ENCODE results near the gene CYCS. TPM values are rescaled to one million over a fixed set of nuclear protein-coding genes. Genes with fewer than 3 reads are reported as not detected.

The CYCS gene
- total and polyA plus RNA-seq, 10 of the 15 experiments (the other 5 are each of a cell fraction or from before 2014, with no cell fraction given) = 113 to 952 (median 356) TPM

- TF ChIP-seq ZBTB40 (IDR thresholded peaks at IDR 0.05; ENCODE audit: borderline replicate concordance) (no peak), NKRF (conservative IDR thresholded peaks at IDR 0.05) (0 out of 2 replicates have a peak, but pooled peaks have one; percentile 21), RUNX3 (IDR thresholded peaks at IDR 0.05; ENCODE audit: low read length) (peak; percentile 47), ZNF207 (IDR thresholded peaks at IDR 0.05; ENCODE audit: borderline replicate concordance) (0 out of 2 replicates have a peak, but pooled peaks have one; percentile 47)
Observed at GRCh38 chr7:25124465-25125136, 459 bp downstream of the CYCS start (continued).

- RAD21 ChIA-PET (ENCODE audit: unreplicated experiment) = no interaction called here
- no peak for TF ChIP-seq ZBTB4 (CRISPR knock-in tag; IDR thresholded peaks at IDR 0.05)
- no peak for TF ChIP-seq EZH2 (IDR thresholded peaks at IDR 0.05; ENCODE audit: borderline replicate concordance, control insufficient read depth, low read depth, low read length)
- TF ChIP-seq HDAC2 (IDR thresholded peaks at IDR 0.05) = no peak
- no peak for TF ChIP-seq MAX (IDR thresholded peaks at IDR 0.05; ENCODE audit: low read depth, low read length)
- no peak for TF ChIP-seq ZSCAN29 (IDR thresholded peaks at IDR 0.05)
- TF ChIP-seq CREB1 (IDR thresholded peaks at IDR 0.05; ENCODE audit: low read depth) = no peak
- no peak for TF ChIP-seq ASH2L (IDR thresholded peaks at IDR 0.05; ENCODE audit: borderline replicate concordance, low read depth)
Observed at GRCh38 chr7:25122373-25122772, 2.7 kb downstream of the CYCS start.

More at GRCh38 chr7:25122373-25122772, 2.7 kb downstream of the CYCS start:
- Histone ChIP-seq H3K9me3 (replicated peaks; ENCODE audit: control insufficient read depth, insufficient read depth, low read length) (no peaks in the 10 kb centered on the region; the same call in 1 of the 3 replicates), H3K36me3 (ENCODE audit: control insufficient read depth in 2 of 2, insufficient read depth in 2 of 2, low read length in 1 of 2) (peaks cover 8 to 19% of the 10 kb centered on the region in 2 experiments), H3K79me2 (ENCODE audit: control insufficient read depth, insufficient read depth, low read length) (peaks cover 44% of the 10 kb centered on the region), H2AFZ (ENCODE audit: control insufficient read depth, low read depth, low read length) (no peak overlapping the region), H3K9ac (ENCODE audit: control insufficient read depth, insufficient read depth, low read length) (no peak overlapping the region), H4K20me1 (ENCODE audit: control insufficient read depth, insufficient read depth) (no peaks in the 10 kb centered on the region), H3K4me1 (ENCODE audit: control insufficient read depth, insufficient read depth, low read length) (peaks cover 31% of the 10 kb centered on the region), H3K4me3 (0 out of 2 replicates have a peak overlapping the region, but pooled peaks have one; percentile 21), H3K4me2 (ENCODE audit: control insufficient read depth, insufficient read depth) (peak overlapping the region; percentile 28; the same call in 1 of the 2 replicates), H3K27ac (ENCODE audit: control insufficient read depth, insufficient read depth) (no peak overlapping the region), H3K27me3 (replicated peaks in 1 of 2; ENCODE audit: control insufficient read depth in 2 of 2, insufficient read depth in 2 of 2, low read length in 1 of 2) (no peaks in the 10 kb centered on the region)
- no peak for ATAC-seq
- POLR2A ChIA-PET = no interaction called here
- no peak for FAIRE-seq
- CTCF ChIA-PET = no interaction called here
- in situ Hi-C loops (cut with MboI) = no loop called here
- BruUV-seq (replicated peaks) = no TSS peak
- DNase-seq (ENCODE audit: low read depth, low spot score) = no peak
- intact Hi-C loops (cut with micrococcal nuclease; ENCODE audit: unreplicated experiment) = no loop called here
- SMC1A ChIA-PET (ENCODE audit: uncharacterized antibody, unreplicated experiment) = interaction anchor here (0.7 kb wide), 1 partner anchor 1715 kb away, joined by 4 read pairs; no protein-coding TSS in a partner anchor
